GM06990 (cell line): ENCODE data around the gene RLN2.
"Not testable (repeated sequence)": the region's sequence is repeated elsewhere in the genome, so short reads cannot be mapped to it uniquely, and the experiment has no call there.

Experiments
- DNase-seq: peaks from one replicate; pipeline ENCODE4 v3.0.0-alpha.2; 2011; ENCODE audit not compliant: insufficient read length; ENCODE audit errors: extremely low read depth
- H3K27me3 ChIP-seq: replicated peaks from 2 replicates; pipeline ENCODE4 v1.6.0; 2011; ENCODE audit warnings: low read length; ENCODE audit not compliant: control insufficient read depth, insufficient read depth
- H3K36me3 ChIP-seq: 2 replicates; pipeline ENCODE4 v1.5.1; 2011; ENCODE audit warnings: low read length; ENCODE audit not compliant: control insufficient read depth, insufficient read depth
- H3K4me3 ChIP-seq: replicated peaks from 2 replicates; pipeline ENCODE4 v1.5.1; 2011; ENCODE audit warnings: low read depth, mild to moderate bottlenecking, control low read depth, low read length
- CTCF ChIP-seq: IDR thresholded peaks from 2 replicates; pipeline ENCODE4 v1.5.1; 2011; ENCODE audit warnings: low read length, control low read depth, mild to moderate bottlenecking, inconsistent platforms; ENCODE audit not compliant: insufficient read depth, poor library complexity, severe bottlenecking

Gene RLN2

GRCh38 chr9:5303840-5304795 is at the start of gene RLN2:
TSS of gene RLN2 (minus strand) at chr9:5304716. CDS start at chr9:5304580, 136 bp downstream.
- not testable (repeated sequence) for H3K36me3 ChIP-seq, H3K4me3 ChIP-seq, H3K27me3 ChIP-seq
- peak; percentile 21 for DNase-seq

GRCh38 chr9:5354184-5354583 is 49.7 kb upstream of the RLN2 start:
- no peak for TF ChIP-seq CTCF
- H3K36me3 ChIP-seq, result no peaks in the 10 kb centered on the region
- H3K27me3 ChIP-seq, result no peaks in the 10 kb centered on the region
- H3K4me3 ChIP-seq, result no peak overlapping the region
- no peak for DNase-seq

GRCh38 chr9:5352637-5353248 is 48.2 kb upstream of the RLN2 start:
- no peaks in the 10 kb centered on the region for H3K36me3 ChIP-seq
- no peak for TF ChIP-seq CTCF
- H3K27me3 ChIP-seq, result no peaks in the 10 kb centered on the region
- no peak for DNase-seq
- no peak overlapping the region for H3K4me3 ChIP-seq

GRCh38 chr9:5338992-5339981 is 34.8 kb upstream of the RLN2 start, which contains the start of gene RLN1:
TSS of gene RLN1 (minus strand) at chr9:5339876. CDS start at chr9:5339746, 130 bp downstream.
- not testable (repeated sequence) for H3K36me3 ChIP-seq, H3K27me3 ChIP-seq
- DNase-seq, result peak; percentile 46
- H3K4me3 ChIP-seq, result peak within 1 kb of the TSS; percentile 17

GRCh38 chr9:5336688-5337087 is 32.2 kb upstream of the RLN2 start:
- Histone ChIP-seq H3K27me3 (no peaks in the 10 kb centered on the region), H3K4me3 (no peak overlapping the region), H3K36me3 (no peaks in the 10 kb centered on the region)
- DNase-seq, result no peak
- no peak for TF ChIP-seq CTCF

- not testable (repeated sequence) for H3K36me3 ChIP-seq
These were observed 26.8 kb upstream of the RLN2 start for GRCh38 chr9:5331276-5331675.

More at GRCh38 chr9:5331276-5331675, 26.8 kb upstream of the RLN2 start:
- not testable (repeated sequence) for DNase-seq, H3K4me3 ChIP-seq, H3K27me3 ChIP-seq
